Measurements from ENCODE around the gene MGARP. TPM values are rescaled to one million over a fixed set of nuclear protein-coding genes. Genes with fewer than 3 reads are reported as not detected.

MGARP gene
- total and polyA plus RNA-seq, 2 experiments from 2014 or later: 2.4 to 4.1 TPM

GRCh38 chr4:139256349-139256748, 23.7 kb downstream of the MGARP start:
- Histone ChIP-seq H3K9me2 (ENCODE audit: insufficient read depth) (no peaks in the 10 kb centered on the region), H3K79me2 (replicated peaks; ENCODE audit: insufficient read depth) (no peaks in the 10 kb centered on the region), H4K20me1 (replicated peaks; ENCODE audit: insufficient read depth) (no peaks in the 10 kb centered on the region), H3K4me1 (ENCODE audit: insufficient read depth) (no peaks in the 10 kb centered on the region; the same call in 1 of the 2 replicates), H3K27me3 (ENCODE audit: insufficient read depth) (no peaks in the 10 kb centered on the region), H2AFZ (no peak overlapping the region), H3K27ac (ENCODE audit: low read depth) (no peak overlapping the region), H3K4me2 (no peak overlapping the region), H3F3A (replicated peaks; ENCODE audit: low read depth) (no peaks in the 10 kb centered on the region), H3K36me3 (ENCODE audit: insufficient read depth) (no peaks in the 10 kb centered on the region), H3K4me3 (no peak overlapping the region)
- TF ChIP-seq ZNF331 (CRISPR knock-in tag; IDR thresholded peaks at IDR 0.05; ENCODE audit: low read depth) (no peak), CTCF (conservative IDR thresholded peaks at IDR 0.05; ENCODE audit: low read depth in 2 of 2) (no peak), STAT1 (IDR thresholded peaks at IDR 0.05; ENCODE audit: unreplicated experiment) (no peak), EZH2phosphoT487 (IDR thresholded peaks at IDR 0.05; ENCODE audit: unreplicated experiment) (no peak), ETS1 (IDR thresholded peaks at IDR 0.05) (no peak), EZH2 (IDR thresholded peaks at IDR 0.05; ENCODE audit: low read depth, unreplicated experiment) (no peak), ZNF462 (CRISPR knock-in tag; IDR thresholded peaks at IDR 0.05) (no peak), NANOG (IDR thresholded peaks at IDR 0.05; ENCODE audit: borderline replicate concordance) (no peak), JUNB (IDR thresholded peaks at IDR 0.05; ENCODE audit: unreplicated experiment) (no peak), POLR2AphosphoS5 (IDR thresholded peaks at IDR 0.05; ENCODE audit: low read depth) (no peak), ZNF114 (CRISPR knock-in tag; IDR thresholded peaks at IDR 0.05) (no peak), REST (IDR thresholded peaks at IDR 0.05; ENCODE audit: unreplicated experiment) (no peak), CREB1 (CRISPR knock-in tag; IDR thresholded peaks at IDR 0.05; ENCODE audit: low read depth) (no peak)
- Mint-ChIP-seq H3K27ac (no peak overlapping the region), H3K4me1 (peaks cover 2% of the 10 kb centered on the region; the same call in 1 of the 3 replicates), H3K4me3 (no peak overlapping the region), H3K9me3 (no peaks in the 10 kb centered on the region), H3K36me3 (ENCODE audit: low read depth) (no peaks in the 10 kb centered on the region), H3K27me3 (ENCODE audit: insufficient read depth, low read depth, poor library complexity) (peaks cover 2% of the 10 kb centered on the region)
- ATAC-seq: no peak
- no peak for DNase-seq (ENCODE audit: low spot score)
